Sigmoid colon (tissue), 7 donors: ENCODE results near the gene STN1. TPM values are rescaled to one million over a fixed set of nuclear protein-coding genes. Genes with fewer than 3 reads are reported as not detected.

Source experiments
- DNase-seq: peaks from one replicate; pipeline ENCODE4 v3.0.0-alpha.2; 2019
- H3K27ac ChIP-seq, 4 donors: fragments of 200-600 bp; sonication (generic); one replicate each; pipeline ENCODE4 v1.5.1; 2016 to 2019; ENCODE audit warnings: mild to moderate bottlenecking in 1 of 4
- H3K27me3 ChIP-seq, 3 donors: fragments of 200-600 bp; sonication (generic); one replicate each; pipeline ENCODE4 v1.5.1; 2019; ENCODE audit warnings: mild to moderate bottlenecking in 1 of 3
- H3K36me3 ChIP-seq, 4 donors: fragments of 200-600 bp; sonication (generic); one replicate each; pipeline ENCODE4 v1.5.1; 2016 to 2019
- H3K4me1 ChIP-seq, 4 donors: fragments of 200-600 bp; sonication (generic); one replicate each; pipeline ENCODE4 v1.5.1; 2017 to 2019
- H3K4me3 ChIP-seq, 4 donors: fragments of 200-600 bp; sonication (generic); one replicate each; pipeline ENCODE4 v1.5.1; 2017 to 2019; ENCODE audit warnings: mild to moderate bottlenecking in 2 of 4, moderate library complexity in 1 of 4
- H3K9me3 ChIP-seq, 4 donors: fragments of 200-600 bp in 3 of 4; sonication (generic) in 3 of 4; one replicate each; pipeline versions ENCODE4 v1.5.1 to v1.6.1; 2013 to 2019
- CTCF ChIP-seq, 4 experiments: fragments of 450-650 bp in 3 of 4; fragments of 200-600 bp in 1 of 4; IDR thresholded peaks; one replicate each; pipeline ENCODE4 v1.5.1; 2016 to 2019; ENCODE audit warnings: antibody characterized with exemption in 4 of 4, mild to moderate bottlenecking in 3 of 4, moderate library complexity in 2 of 4
- EP300 ChIP-seq, 4 donors: sonication (generic); formaldehyde crosslinking; IDR thresholded peaks; one replicate each; pipeline ENCODE4 v1.6.1; 2017; ENCODE audit warnings: antibody characterized with exemption in 4 of 4
- POLR2A ChIP-seq, 2 donors: fragments of 450-650 bp; IDR thresholded peaks; one replicate each; pipeline ENCODE4 v1.6.1; 2016; ENCODE audit warnings: antibody characterized with exemption in 2 of 2, mild to moderate bottlenecking in 2 of 2, moderate library complexity in 2 of 2
- POLR2AphosphoS5 ChIP-seq, 4 donors: sonication (generic); formaldehyde crosslinking; IDR thresholded peaks; one replicate each; pipeline ENCODE4 v1.6.1; 2017; ENCODE audit warnings: antibody characterized with exemption in 4 of 4
- WGBS, 2 donors: extraction: QIAGEN DNeasy Blood & Tissue Kit; methylation state at CpG; one replicate each; pipeline ENCODE4 v1.1.7; 2013; 5-methylcytosine and 5-hydroxymethylcytosine counted together
- intact Hi-C: fragments of 100-400 bp; cut with DNase I; formaldehyde crosslinking; loops from one replicate; pipeline ENCODE4 v1.15.1; 2023
- polyA plus RNA-seq, 3 donors: library from polyadenylated mRNA; stranded (reverse); fragments of 200-250 nt; gene quantifications; one replicate each; pipeline ENCODE4 v1.2.3, GENCODE V29; 2013
- total RNA-seq, 4 donors: library from RNA; depleted of rRNA; stranded (reverse); fragments of >200 nt; gene quantifications; one replicate each; pipeline ENCODE4 v1.1.0, GENCODE V29; 2016
- donor health status: healthy with polysubstance abuse.
- donor health status: Bipolar disorder and iron deficiency.
- donor health status: healthy.

The STN1 gene
- total and polyA plus RNA-seq, 7 donors, result 16.0 to 27.7 (median 22.4) TPM

GRCh38 chr10:103947799-103948516, 30.0 kb upstream of the STN1 start:
- H3K27me3 ChIP-seq, result no peaks in the 10 kb centered on the region

GRCh38 chr10:103942866-103943265, 24.9 kb upstream of the STN1 start:
- Histone ChIP-seq H3K9me3 (no peaks in the 10 kb centered on the region), H3K4me1 (no peaks in the 10 kb centered on the region), H3K4me3 (no peak overlapping the region), H3K27me3 (no peaks in the 10 kb centered on the region), H3K36me3 (no peaks in the 10 kb centered on the region), H3K27ac (no peak overlapping the region)
- intact Hi-C loops, result no loop called here
- DNase-seq, result no peak
- WGBS, 2 donors, result 76 to 78% methylated on average over 2 of the region's 2 CpGs
- no peak for TF ChIP-seq POLR2A (IDR thresholded peaks at IDR 0.05)
- no peak for TF ChIP-seq EP300 (IDR thresholded peaks at IDR 0.05)
- no peak for TF ChIP-seq CTCF (IDR thresholded peaks at IDR 0.05)
- TF ChIP-seq POLR2AphosphoS5 (IDR thresholded peaks at IDR 0.05), result no peak

More at GRCh38 chr10:103947799-103948516, 30.0 kb upstream of the STN1 start:
- 48 to 61% methylated on average over 3 of the region's 3 CpGs for WGBS, 2 donors
- Histone ChIP-seq H3K4me3 (no peak overlapping the region), H3K36me3 (no peaks in the 10 kb centered on the region), H3K27ac (no peak overlapping the region), H3K4me1 (no peaks in the 10 kb centered on the region), H3K9me3 (no peaks in the 10 kb centered on the region)
- TF ChIP-seq POLR2A (IDR thresholded peaks at IDR 0.05) (no peak), CTCF (IDR thresholded peaks at IDR 0.05) (no peak), EP300 (IDR thresholded peaks at IDR 0.05) (no peak), POLR2AphosphoS5 (IDR thresholded peaks at IDR 0.05) (no peak)
- no peak for DNase-seq
- intact Hi-C loops, result no loop called here

- no peak for DNase-seq
- WGBS, 2 donors, result 75 to 89% methylated on average over 2 of the region's 2 CpGs
- Histone ChIP-seq H3K27me3 (no peaks in the 10 kb centered on the region), H3K4me1 (no peaks in the 10 kb centered on the region), H3K4me3 (no peak overlapping the region), H3K36me3 (no peaks in the 10 kb centered on the region), H3K27ac (no peak overlapping the region), H3K9me3 (no peaks in the 10 kb centered on the region)
- intact Hi-C loops, result no loop called here
- TF ChIP-seq CTCF (IDR thresholded peaks at IDR 0.05) (no peak), EP300 (IDR thresholded peaks at IDR 0.05) (no peak), POLR2A (IDR thresholded peaks at IDR 0.05) (no peak), POLR2AphosphoS5 (IDR thresholded peaks at IDR 0.05) (no peak)
Observed at GRCh38 chr10:103941801-103942200, 23.8 kb upstream of the STN1 start.

GRCh38 chr10:103939522-103939921, 21.5 kb upstream of the STN1 start:
- Histone ChIP-seq H3K4me3 (no peak overlapping the region), H3K27ac (no peak overlapping the region), H3K9me3 (no peaks in the 10 kb centered on the region), H3K36me3 (no peaks in the 10 kb centered on the region), H3K4me1 (no peaks in the 10 kb centered on the region), H3K27me3 (no peaks in the 10 kb centered on the region)
- TF ChIP-seq POLR2AphosphoS5 (IDR thresholded peaks at IDR 0.05) (no peak), POLR2A (IDR thresholded peaks at IDR 0.05) (no peak), CTCF (IDR thresholded peaks at IDR 0.05) (no peak), EP300 (IDR thresholded peaks at IDR 0.05) (no peak)
- no peak for DNase-seq
- intact Hi-C loops, result no loop called here

- DNase-seq, result no peak
- intact Hi-C loops, result no loop called here
- Histone ChIP-seq H3K36me3 (no peaks in the 10 kb centered on the region), H3K4me1 (no peaks in the 10 kb centered on the region), H3K27me3 (no peaks in the 10 kb centered on the region), H3K4me3 (no peak overlapping the region), H3K27ac (no peak overlapping the region), H3K9me3 (no peaks in the 10 kb centered on the region)
- TF ChIP-seq CTCF (IDR thresholded peaks at IDR 0.05) (no peak), EP300 (IDR thresholded peaks at IDR 0.05) (no peak), POLR2AphosphoS5 (IDR thresholded peaks at IDR 0.05) (no peak), POLR2A (IDR thresholded peaks at IDR 0.05) (no peak)
- WGBS, 2 donors, result 82 to 87% methylated on average over 6 of the region's 6 CpGs
Observed at GRCh38 chr10:103936022-103936421, 18.0 kb upstream of the STN1 start.
